GM12878 (cell line): Measurements from ENCODE around the gene WNT5B. TPM values are rescaled to one million over a fixed set of nuclear protein-coding genes. Genes with fewer than 3 reads are reported as not detected.

Experiments
- ATAC-seq: fragments of 200-7000 bp; cut with Tn5 transposase; 3 replicates; pipeline ENCODE4 v1.9.1; 2020; ENCODE audit warnings: mild to moderate bottlenecking, moderate library complexity
- BruUV-seq: library from RNA; stranded (reverse); fragments of 400-500 nt; replicated peaks from 2 replicates; lab custom pipeline; 2021; lab: Mats Ljungman, UMichigan
- CTCF ChIA-PET: fragments of 300-600 bp; sonication (Branson Sonifier 250); formaldehyde crosslinking; extraction: SDS; loops from one replicate; lab custom pipeline; 2021; ENCODE audit warnings: inconsistent platforms; lab: Yijun Ruan, JAX
- POLR2A ChIA-PET: fragments of 350-600 bp; formaldehyde crosslinking; extraction: SDS; loops from one replicate; lab custom pipeline; 2021; ENCODE audit warnings: inconsistent platforms; lab: Charles Lee
- RAD21 ChIA-PET: fragments of 300-600 bp; sonication (Branson Sonifier 250); formaldehyde crosslinking; loops from one replicate; lab custom pipeline; 2023; ENCODE audit warnings: antibody characterized with exemption; ENCODE audit not compliant: unreplicated experiment; lab: Charles Lee
- SMC1A ChIA-PET: fragments of 300-600 bp; sonication (Branson Sonifier 250); formaldehyde crosslinking; loops from one replicate; lab custom pipeline; 2023; ENCODE audit not compliant: unreplicated experiment, uncharacterized antibody; lab: Charles Lee
- DNase-seq: peaks from one replicate; pipeline ENCODE4 v3.0.0-alpha.2; 2011; ENCODE audit warnings: low read depth, low spot score
- FAIRE-seq: peaks from 3 replicates; lab custom pipeline; 2011; peaks lifted over from hg19 to GRCh38; lab: Jason Lieb, UNC
- H2AFZ ChIP-seq: 2 replicates; pipeline ENCODE4 v1.6.0; 2011; ENCODE audit warnings: low read depth, low read length, control low read depth; ENCODE audit not compliant: control insufficient read depth
- H3K27ac ChIP-seq: 2 replicates; pipeline ENCODE4 v1.5.1; 2011; ENCODE audit warnings: control low read depth; ENCODE audit not compliant: control insufficient read depth, insufficient read depth
- H3K27me3 ChIP-seq, 2 experiments: replicated peaks in 1 of 2; 2 replicates each; pipeline versions ENCODE4 v1.6.0 to v1.6.1; 2011; ENCODE audit warnings: low read length in 1 of 2; ENCODE audit not compliant: control insufficient read depth in 2 of 2, insufficient read depth in 2 of 2
- H3K36me3 ChIP-seq, 2 experiments: 2 replicates each; pipeline ENCODE4 v1.5.1; 2011; ENCODE audit warnings: low read length in 1 of 2; ENCODE audit not compliant: control insufficient read depth in 2 of 2, insufficient read depth in 2 of 2
- H3K4me1 ChIP-seq: 2 replicates; pipeline ENCODE4 v1.6.1; 2011; ENCODE audit warnings: mild to moderate bottlenecking, low read length, moderate library complexity, mixed read lengths; ENCODE audit not compliant: control insufficient read depth, insufficient read depth
- H3K4me2 ChIP-seq: 2 replicates; pipeline ENCODE4 v1.6.0; 2011; ENCODE audit warnings: control low read depth; ENCODE audit not compliant: control insufficient read depth, insufficient read depth
- H3K4me3 ChIP-seq: fragments of 200-600 bp; sonication (generic); 2 replicates; pipeline ENCODE4 v1.5.1; 2016
- H3K79me2 ChIP-seq: 2 replicates; pipeline ENCODE4 v1.6.0; 2011; ENCODE audit warnings: low read length; ENCODE audit not compliant: control insufficient read depth, insufficient read depth
- H3K9ac ChIP-seq: 2 replicates; pipeline ENCODE4 v1.8.0; 2011; ENCODE audit warnings: low read length, control low read depth, mixed read lengths; ENCODE audit not compliant: control insufficient read depth, insufficient read depth
- H3K9me3 ChIP-seq: replicated peaks from 3 replicates; pipeline ENCODE4 v1.5.1; 2011; ENCODE audit warnings: mild to moderate bottlenecking, low read length; ENCODE audit not compliant: control insufficient read depth, insufficient read depth
- H4K20me1 ChIP-seq: 2 replicates; pipeline ENCODE4 v1.6.0; 2011; ENCODE audit not compliant: control insufficient read depth, insufficient read depth
- CHD4 ChIP-seq: fragments of 200-600 bp; sonication (generic); IDR thresholded peaks from 2 replicates; pipeline ENCODE4 v1.6.1; 2016; ENCODE audit warnings: mild to moderate bottlenecking
- JUNB ChIP-seq: IDR thresholded peaks from 2 replicates; pipeline ENCODE4 v1.6.1; 2016; ENCODE audit warnings: antibody characterized with exemption, mild to moderate bottlenecking
- MAX ChIP-seq: IDR thresholded peaks from 2 replicates; pipeline ENCODE4 v1.6.1; 2012; ENCODE audit warnings: low read depth, low read length, improper control_type of control experiment
- POLR2AphosphoS5 ChIP-seq: IDR thresholded peaks from 2 replicates; pipeline ENCODE4 v1.6.1; 2011; ENCODE audit warnings: mild to moderate bottlenecking, low read length, inconsistent platforms
- ZNF24 ChIP-seq: fragments of 450-650 bp; IDR thresholded peaks from 2 replicates; pipeline ENCODE4 v1.6.1; 2017; ENCODE audit warnings: antibody characterized with exemption, mild to moderate bottlenecking
- ZNF384 ChIP-seq: IDR thresholded peaks from 2 replicates; pipeline ENCODE4 v1.6.1; 2012; ENCODE audit warnings: low read depth, mild to moderate bottlenecking, low read length, improper control_type of control experiment, borderline replicate concordance
- WGBS: methylation state at CpG from one replicate; pipeline ENCODE4 v1.1.6; 2016; ENCODE audit warnings: low lambda C conversion rate; ENCODE audit not compliant: insufficient replicate concordance, insufficient coverage; ENCODE audit errors: missing lambda C conversion rate; 5-methylcytosine and 5-hydroxymethylcytosine counted together
- in situ Hi-C: fragments of 300-500 bp; cut with MboI; formaldehyde crosslinking; loops from 9 replicates; pipeline ENCODE4 v1.14.3; 2018; ENCODE audit warnings: mixed read lengths
- intact Hi-C: fragments of 100-400 bp; cut with micrococcal nuclease; formaldehyde crosslinking; loops from one replicate; pipeline ENCODE4 v1.14.2; 2022; ENCODE audit not compliant: unreplicated experiment
- polyA plus RNA-seq, 11 experiments: library from polyadenylated mRNA; depleted of rRNA in 4 of 11; unstranded in 6 of 11; stranded (reverse) in 5 of 11; fragments of >200 nt; fragmentation: Nextera tagmentation in 4 of 11; fragmentation: Illumina TruSeq in 1 of 11; extraction: Ambion mirVana in 4 of 11; extraction: Trizol in 1 of 11; gene quantifications; 1 replicate in 1 of 11; 2 replicates in 10 of 11; pipeline versions ENCODE4 v1.2.1 to v1.2.3, GENCODE V29; 2011 to 2016; ENCODE audit warnings: inconsistent platforms in 2 of 11, missing spikeins in 2 of 11, low read depth in 1 of 11
- total RNA-seq, 4 experiments: library from RNA; depleted of rRNA in 3 of 4; stranded (reverse); fragments of >200 nt in 3 of 4; fragmentation: Illumina TruSeq in 1 of 4; extraction: Trizol in 1 of 4; gene quantifications; 2 replicates each; pipeline versions ENCODE4 v1.2.1 to v1.2.3, GENCODE V29; 2013 to 2021

WNT5B gene
- total and polyA plus RNA-seq, 10 of the 15 experiments (the other 5 are each of a cell fraction or from before 2014, with no cell fraction given), result 0.45 to 18.3 (median 5.4) TPM

- TF ChIP-seq JUNB (no peak), ZNF384 (no peak), MAX (no peak), CHD4 (no peak), ZNF24 (no peak), POLR2AphosphoS5 (no peak)
- H3K4me3 ChIP-seq, result no peak overlapping the region
- POLR2A ChIA-PET, result interaction anchor here (0.6 to 1.9 kb wide), 3 partner anchors 27 to 64 kb away, joined by 3 to 4 read pairs (median 3); no protein-coding TSS in a partner anchor
- ATAC-seq (no peak), FAIRE-seq (no peak), DNase-seq (no peak)
- in situ Hi-C loops, result no loop called here
- intact Hi-C loops, result loop anchor here (2.0 to 5.0 kb wide), 3 partner anchors 49 to 515 kb away; no protein-coding TSS in a partner anchor
- H3K27ac ChIP-seq, result no peak overlapping the region
- no peaks in the 10 kb centered on the region for H3K27me3 ChIP-seq
- CTCF ChIA-PET, result interaction anchor here (0.8 to 12.3 kb wide), 19 partner anchors 8 to 516 kb away, joined by 3 to 287 read pairs (median 9); no protein-coding TSS in a partner anchor
- H3K79me2 ChIP-seq, result no peaks in the 10 kb centered on the region
- H2AFZ ChIP-seq, result no peak overlapping the region
- H3K36me3 ChIP-seq, result no peaks in the 10 kb centered on the region
- SMC1A ChIA-PET, result interaction anchor here (0.6 to 12.3 kb wide), 21 partner anchors 8 to 489 kb away, joined by 3 to 276 read pairs (median 12); no protein-coding TSS in a partner anchor
- no peaks in the 10 kb centered on the region for H4K20me1 ChIP-seq
- 86% methylated on average over 11 of the region's 11 CpGs for WGBS
- BruUV-seq, result no TSS peak
- no peak overlapping the region for H3K9ac ChIP-seq
- H3K9me3 ChIP-seq, result no peaks in the 10 kb centered on the region
- RAD21 ChIA-PET, result interaction anchor here (0.8 to 4.9 kb wide), 21 partner anchors 13 to 696 kb away, joined by 3 to 237 read pairs (median 5); no protein-coding TSS in a partner anchor
- H3K4me2 ChIP-seq, result no peak overlapping the region
- no peaks in the 10 kb centered on the region for H3K4me1 ChIP-seq
Observed at GRCh38 chr12:1581973-1582708, 46.9 kb upstream of the WNT5B start.
